Gastrocnemius medialis (tissue), 4 donors: ENCODE data around the gene HLA-B. TPM values are rescaled to one million over a fixed set of nuclear protein-coding genes. Genes with fewer than 3 reads are reported as not detected.

Experiments
- ATAC-seq, 2 donors: fragments of 150-250 bp; one replicate each; pipeline ENCODE4 v1.9.1; 2016
- DNase-seq, 2 donors: peaks; one replicate each; pipeline ENCODE4 v3.0.0-alpha.2; 2019
- H3K27ac ChIP-seq, 4 donors: fragments of 200-600 bp; sonication (generic); 1 replicate in 1 of 4; 2 replicates in 3 of 4; pipeline ENCODE4 v1.5.1; 2016 to 2018; ENCODE audit warnings: mild to moderate bottlenecking in 2 of 4, moderate library complexity in 1 of 4
- H3K27me3 ChIP-seq, 3 donors: fragments of 200-600 bp; sonication (generic) in 2 of 3; 1 replicate in 1 of 3; 2 replicates in 2 of 3; pipeline versions ENCODE4 v1.5.1 to v1.6.0; 2016 to 2019; ENCODE audit warnings: mild to moderate bottlenecking in 1 of 3, moderate library complexity in 1 of 3
- H3K36me3 ChIP-seq, 2 donors: fragments of 200-600 bp; sonication (generic) in 1 of 2; one replicate each; pipeline ENCODE4 v1.5.1; 2017 to 2018
- H3K4me1 ChIP-seq, 2 donors: fragments of 200-600 bp; sonication (generic) in 1 of 2; one replicate each; pipeline ENCODE4 v1.5.1; 2016 to 2017; ENCODE audit warnings: mild to moderate bottlenecking in 2 of 2
- H3K4me3 ChIP-seq, 4 donors: fragments of 200-600 bp; sonication (generic) in 3 of 4; 1 replicate in 1 of 4; 2 replicates in 3 of 4; pipeline ENCODE4 v1.5.1; 2016 to 2019; ENCODE audit warnings: mild to moderate bottlenecking in 2 of 4
- H3K9me3 ChIP-seq, 3 donors: fragments of 200-600 bp; sonication (generic) in 2 of 3; 1 replicate in 1 of 3; 2 replicates in 2 of 3; pipeline ENCODE4 v1.5.1; 2016 to 2019
- CTCF ChIP-seq, 5 experiments: fragments of 450-650 bp in 3 of 5; fragments of 200-600 bp in 2 of 5; sonication (generic) in 2 of 5; IDR thresholded peaks in 4 of 5; conservative IDR thresholded peaks in 1 of 5; 1 replicate in 4 of 5; 2 replicates in 1 of 5; pipeline ENCODE4 v1.5.1; 2016 to 2019; ENCODE audit warnings: antibody characterized with exemption in 5 of 5, mild to moderate bottlenecking in 3 of 5, moderate library complexity in 3 of 5
- POLR2A ChIP-seq, 2 donors: fragments of 450-650 bp; IDR thresholded peaks; one replicate each; pipeline ENCODE4 v1.6.1; 2017; ENCODE audit warnings: antibody characterized with exemption in 2 of 2, mild to moderate bottlenecking in 2 of 2, moderate library complexity in 2 of 2
- in situ Hi-C, 4 donors: fragments of 200-750 bp; cut with MboI; loops; one replicate each; pipeline versions ENCODE4 v1.15.0 to v1.8.0; 2017; ENCODE audit warnings: low sequenced_read_pairs in 4 of 4
- intact Hi-C: fragments of 100-400 bp; cut with DNase I; formaldehyde crosslinking; loops from one replicate; pipeline ENCODE4 v1.15.1; 2023; ENCODE audit warnings: low total_unique reads
- total RNA-seq, 4 donors: library from RNA; depleted of rRNA; stranded (reverse); fragments of >200 nt; gene quantifications; one replicate each; pipeline versions ENCODE4 v1.1.0 to v1.2.3, GENCODE V29; 2016

The HLA-B gene
- total RNA-seq, 4 donors from 2014 or later: 182 to 300 (median 192) TPM

- no peak for DNase-seq
- no peaks in the 10 kb centered on the region for H3K9me3 ChIP-seq
- H3K4me1 ChIP-seq: no peaks in the 10 kb centered on the region
- intact Hi-C loops (no loop called here), in situ Hi-C loops (no loop called here)
- no peak for TF ChIP-seq CTCF (IDR thresholded peaks at IDR 0.05 in 4 of 5, conservative IDR thresholded peaks at IDR 0.05 in 1 of 5)
- TF ChIP-seq POLR2A (IDR thresholded peaks at IDR 0.05): no peak
- no peaks in the 10 kb centered on the region for H3K27me3 ChIP-seq
- H3K36me3 ChIP-seq: no peaks in the 10 kb centered on the region
- no peak overlapping the region for H3K27ac ChIP-seq
- no peak overlapping the region for H3K4me3 ChIP-seq
- ATAC-seq: no peak
Measured at GRCh38 chr6:31336896-31337496, 20.0 kb downstream of the HLA-B start.

- DNase-seq (no peak), ATAC-seq (no peak)
- in situ Hi-C loops (no loop called here), intact Hi-C loops (no loop called here)
- no peaks in the 10 kb centered on the region for H3K9me3 ChIP-seq
- H3K36me3 ChIP-seq: no peaks in the 10 kb centered on the region
- no peak overlapping the region for H3K4me3 ChIP-seq
- H3K4me1 ChIP-seq: no peaks in the 10 kb centered on the region
- H3K27ac ChIP-seq: no peak overlapping the region
- H3K27me3 ChIP-seq: no peaks in the 10 kb centered on the region
- TF ChIP-seq POLR2A (IDR thresholded peaks at IDR 0.05) (no peak), CTCF (IDR thresholded peaks at IDR 0.05 in 4 of 5, conservative IDR thresholded peaks at IDR 0.05 in 1 of 5) (no peak)
Measured at GRCh38 chr6:31332637-31333602, 24.1 kb downstream of the HLA-B start.

GRCh38 chr6:31328355-31328960 is 28.5 kb downstream of the HLA-B start:
- in situ Hi-C loops: no loop called here
- no peak overlapping the region for H3K27ac ChIP-seq
- no peaks in the 10 kb centered on the region for H3K9me3 ChIP-seq
- ATAC-seq: no peak
- no peaks in the 10 kb centered on the region for H3K4me1 ChIP-seq
- H3K27me3 ChIP-seq: no peaks in the 10 kb centered on the region
- no peak overlapping the region for H3K4me3 ChIP-seq
- no peak for DNase-seq
- TF ChIP-seq CTCF (IDR thresholded peaks at IDR 0.05 in 4 of 5, conservative IDR thresholded peaks at IDR 0.05 in 1 of 5) (no peak), POLR2A (IDR thresholded peaks at IDR 0.05) (no peak)
- no peaks in the 10 kb centered on the region for H3K36me3 ChIP-seq
- intact Hi-C loops: no loop called here

GRCh38 chr6:31321820-31322219 is 35.2 kb downstream of the HLA-B start:
- H3K36me3 ChIP-seq: no peaks in the 10 kb centered on the region
- in situ Hi-C loops (no loop called here), intact Hi-C loops (no loop called here)
- ATAC-seq: no peak
- no peak overlapping the region for H3K27ac ChIP-seq
- H3K9me3 ChIP-seq: no peaks in the 10 kb centered on the region
- DNase-seq: no peak
- TF ChIP-seq CTCF (IDR thresholded peaks at IDR 0.05 in 4 of 5, conservative IDR thresholded peaks at IDR 0.05 in 1 of 5) (no peak), POLR2A (IDR thresholded peaks at IDR 0.05) (no peak)
- no peak overlapping the region for H3K4me3 ChIP-seq
- H3K27me3 ChIP-seq: no peaks in the 10 kb centered on the region
- H3K4me1 ChIP-seq: no peaks in the 10 kb centered on the region
